NCI-H748 (cell line): Measurements from ENCODE around the gene TEX19.
"Not testable (repeated sequence)": the region's sequence is repeated elsewhere in the genome, so short reads cannot be mapped to it uniquely, and the experiment has no call there.

ENCODE experiments used
- DNase-seq: peaks from one replicate; lab custom pipeline; 2025; ENCODE audit not compliant: unreplicated experiment; lab: John Stamatoyannopoulos, UW

TEX19 gene

GRCh38 chr17:82334204-82334621, 24.8 kb upstream of the TEX19 start:
- DNase-seq: no peak

GRCh38 chr17:82334622-82335394, 24.2 kb upstream of the TEX19 start:
- no peak for DNase-seq

GRCh38 chr17:82338858-82339633, 20.0 kb upstream of the TEX19 start:
- no peak for DNase-seq

GRCh38 chr17:82339634-82340580, 19.1 kb upstream of the TEX19 start:
- DNase-seq: no peak

GRCh38 chr17:82342361-82343079, 16.5 kb upstream of the TEX19 start:
- DNase-seq: no peak

- peak; percentile 14 for DNase-seq
These were observed 15.5 kb upstream of the TEX19 start for GRCh38 chr17:82343560-82343959.

- DNase-seq: peak; percentile 22
These were observed 14.7 kb upstream of the TEX19 start for GRCh38 chr17:82344175-82344907.

- no peak for DNase-seq
These were observed 13.7 kb upstream of the TEX19 start for GRCh38 chr17:82345151-82345976.

- DNase-seq: no peak
These were observed 12.4 kb upstream of the TEX19 start for GRCh38 chr17:82346342-82347300.

GRCh38 chr17:82347994-82348393, 11.1 kb upstream of the TEX19 start:
- not testable (repeated sequence) for DNase-seq

- DNase-seq: no peak
These were observed 10.6 kb upstream of the TEX19 start for GRCh38 chr17:82348434-82348833.

GRCh38 chr17:82348866-82349265, 10.2 kb upstream of the TEX19 start:
- DNase-seq: no peak

GRCh38 chr17:82349287-82349701, 9.8 kb upstream of the TEX19 start:
- no peak for DNase-seq

GRCh38 chr17:82350182-82351030, 8.6 kb upstream of the TEX19 start:
- no peak for DNase-seq

GRCh38 chr17:82351254-82351712, 7.8 kb upstream of the TEX19 start:
- DNase-seq: no peak

- peak; percentile 83 for DNase-seq
These were observed 7.1 kb upstream of the TEX19 start for GRCh38 chr17:82351713-82352488.
